ENCODE results near the gene NAGA.

NAGA gene

DNA sequence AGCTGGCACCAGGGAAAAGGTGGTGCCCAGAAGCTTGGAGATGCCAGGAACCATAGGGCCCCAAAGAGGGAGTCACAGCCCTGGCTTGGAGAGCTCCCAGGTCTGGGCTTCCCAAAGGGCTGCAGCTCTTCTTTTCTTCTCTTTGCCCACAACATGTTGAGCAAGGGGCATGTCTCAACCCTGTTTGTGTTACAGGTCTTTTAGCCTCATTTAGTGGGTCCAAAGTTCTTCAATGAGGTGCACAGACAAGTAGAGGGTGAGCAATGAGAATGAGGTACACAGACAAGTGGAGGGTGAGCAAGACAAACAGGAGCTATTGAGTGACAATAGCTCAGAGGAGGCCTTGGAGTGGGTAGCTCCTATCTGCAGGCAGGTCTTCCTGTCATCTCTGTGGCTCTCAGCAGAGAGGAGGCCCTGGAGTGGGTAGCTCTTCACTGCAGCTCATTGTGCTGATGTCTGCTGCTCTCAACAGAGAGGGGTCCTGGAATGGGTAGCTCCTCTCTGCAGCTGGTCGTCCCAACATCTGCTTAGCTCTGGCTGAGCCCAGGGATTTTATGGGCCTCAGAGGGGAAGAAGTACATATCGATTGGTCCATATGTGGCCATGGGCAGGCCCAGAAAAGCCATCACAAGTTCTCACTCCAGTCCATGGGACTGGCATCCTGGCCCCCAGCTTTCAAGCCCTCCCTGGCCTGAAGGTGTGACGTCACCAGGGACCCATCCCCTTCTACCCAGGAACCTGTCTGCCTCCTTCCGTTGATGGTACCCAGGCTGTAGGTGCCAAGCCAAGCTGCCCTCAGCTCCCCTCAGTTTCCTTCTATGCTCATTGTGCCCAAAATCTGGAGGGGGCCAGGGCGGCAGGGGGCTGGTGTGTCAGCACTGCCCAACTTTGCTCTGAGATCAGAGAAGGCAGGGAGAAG is 37.1 kb downstream of the NAGA start:
- no peak for FAIRE-seq
- TF ChIP-seq, protein P1, sequence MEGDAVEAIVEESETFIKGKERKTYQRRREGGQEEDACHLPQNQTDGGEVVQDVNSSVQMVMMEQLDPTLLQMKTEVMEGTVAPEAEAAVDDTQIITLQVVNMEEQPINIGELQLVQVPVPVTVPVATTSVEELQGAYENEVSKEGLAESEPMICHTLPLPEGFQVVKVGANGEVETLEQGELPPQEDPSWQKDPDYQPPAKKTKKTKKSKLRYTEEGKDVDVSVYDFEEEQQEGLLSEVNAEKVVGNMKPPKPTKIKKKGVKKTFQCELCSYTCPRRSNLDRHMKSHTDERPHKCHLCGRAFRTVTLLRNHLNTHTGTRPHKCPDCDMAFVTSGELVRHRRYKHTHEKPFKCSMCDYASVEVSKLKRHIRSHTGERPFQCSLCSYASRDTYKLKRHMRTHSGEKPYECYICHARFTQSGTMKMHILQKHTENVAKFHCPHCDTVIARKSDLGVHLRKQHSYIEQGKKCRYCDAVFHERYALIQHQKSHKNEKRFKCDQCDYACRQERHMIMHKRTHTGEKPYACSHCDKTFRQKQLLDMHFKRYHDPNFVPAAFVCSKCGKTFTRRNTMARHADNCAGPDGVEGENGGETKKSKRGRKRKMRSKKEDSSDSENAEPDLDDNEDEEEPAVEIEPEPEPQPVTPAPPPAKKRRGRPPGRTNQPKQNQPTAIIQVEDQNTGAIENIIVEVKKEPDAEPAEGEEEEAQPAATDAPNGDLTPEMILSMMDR (IDR thresholded peaks at IDR 0.05; ENCODE audit: insufficient read depth, missing control alignments) = no peak
- DNase-seq (ENCODE audit: insufficient read length, low spot score) = no peak

GRCh38 chr22:42026705-42027104 is 43.9 kb downstream of the NAGA start:
- FAIRE-seq (no peak), DNase-seq (ENCODE audit: insufficient read length, low spot score) (no peak)
- TF ChIP-seq, protein P1 (IDR thresholded peaks at IDR 0.05; ENCODE audit: insufficient read depth, missing control alignments) = no peak

GRCh38 chr22:42025421-42025820 is 45.2 kb downstream of the NAGA start:
- no peak for FAIRE-seq

GRCh38 chr22:42022162-42022847 is 48.3 kb downstream of the NAGA start:
- TF ChIP-seq, protein P1 (IDR thresholded peaks at IDR 0.05; ENCODE audit: insufficient read depth, missing control alignments) = no peak
- DNase-seq (ENCODE audit: insufficient read length, low spot score) (no peak), FAIRE-seq (no peak)

More at GRCh38 chr22:42025421-42025820, 45.2 kb downstream of the NAGA start:
- no peak for DNase-seq (ENCODE audit: insufficient read length, low spot score)
- TF ChIP-seq, protein P1 (IDR thresholded peaks at IDR 0.05; ENCODE audit: insufficient read depth, missing control alignments) = no peak

- no peak for FAIRE-seq
- no peak for DNase-seq (ENCODE audit: insufficient read length, low spot score)
- TF ChIP-seq, protein P1 (IDR thresholded peaks at IDR 0.05; ENCODE audit: insufficient read depth, missing control alignments) = no peak
These were observed 49.0 kb downstream of the NAGA start for GRCh38 chr22:42021571-42021970.

DNA sequence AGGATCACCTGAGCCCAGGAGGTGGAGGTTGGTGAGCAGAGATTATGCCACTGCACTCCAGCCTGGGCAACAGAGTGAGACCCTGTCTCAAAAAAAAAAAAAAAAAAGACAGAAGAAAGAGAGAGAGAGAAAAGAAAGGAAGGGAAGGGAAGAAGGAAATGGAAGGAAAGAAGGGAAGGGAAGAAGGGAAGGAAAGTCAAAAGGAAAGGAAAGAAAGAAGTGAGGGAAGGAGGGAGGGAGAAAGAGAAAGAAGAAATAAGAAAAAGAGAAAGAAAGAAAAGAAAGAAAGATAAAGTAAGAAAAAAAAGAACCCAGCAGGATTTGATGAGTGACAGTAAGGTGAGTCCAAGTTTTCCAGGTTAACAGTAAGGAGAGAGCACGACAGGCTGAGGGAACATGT is 52.4 kb downstream of the NAGA start:
- FAIRE-seq (no peak), DNase-seq (ENCODE audit: insufficient read length, low spot score) (no peak)
- TF ChIP-seq, protein P1 (IDR thresholded peaks at IDR 0.05; ENCODE audit: insufficient read depth, missing control alignments) = no peak

Measured in D721Med (cell line).